ENCODE data around the gene UBE2U.

The UBE2U gene

DNA sequence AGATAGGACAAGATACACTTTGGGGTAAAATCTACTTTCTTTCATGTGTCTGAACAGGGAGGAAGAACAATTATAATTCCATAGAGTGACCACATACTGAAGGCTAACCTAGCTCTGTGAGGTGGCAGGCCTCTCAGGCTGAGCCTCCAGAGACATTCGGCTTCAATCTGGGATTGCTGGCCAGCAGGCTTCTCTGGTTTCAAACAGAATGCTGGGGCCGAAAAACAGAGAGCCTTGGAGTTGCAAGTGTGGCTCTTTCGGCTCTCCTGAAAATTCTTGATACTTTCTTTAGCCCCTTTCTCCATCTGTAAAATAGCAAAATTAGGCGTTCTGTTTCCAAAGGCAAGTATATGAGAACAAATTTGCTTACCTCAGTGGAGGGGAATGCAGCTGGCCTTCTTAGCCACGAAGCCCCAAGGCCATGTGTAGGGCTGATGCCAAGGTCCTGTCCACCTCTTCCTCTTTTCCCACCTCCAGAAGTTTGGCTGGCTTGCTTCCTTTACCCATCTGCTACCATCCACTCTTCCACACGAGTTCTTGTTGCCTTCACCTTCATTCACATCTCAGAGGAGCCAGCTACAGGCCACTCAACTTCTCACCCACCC, 30.0 kb upstream of the UBE2U start:
- Histone ChIP-seq H3K4me3 (ENCODE audit: low read depth, low read length) (no peak overlapping the region), H3K9ac (ENCODE audit: low read depth, low read length) (no peak overlapping the region), H3K4me1 (ENCODE audit: control insufficient read depth, insufficient read depth, low read length) (no peaks in the 10 kb centered on the region), H3K27me3 (ENCODE audit: control insufficient read depth, insufficient read depth, low read length) (no peaks in the 10 kb centered on the region), H3K36me3 (ENCODE audit: control insufficient read depth, insufficient read depth, low read length) (peaks cover 12% of the 10 kb centered on the region), H3K9me3 (ENCODE audit: control insufficient read depth, insufficient read depth, low read length) (no peaks in the 10 kb centered on the region)

DNA sequence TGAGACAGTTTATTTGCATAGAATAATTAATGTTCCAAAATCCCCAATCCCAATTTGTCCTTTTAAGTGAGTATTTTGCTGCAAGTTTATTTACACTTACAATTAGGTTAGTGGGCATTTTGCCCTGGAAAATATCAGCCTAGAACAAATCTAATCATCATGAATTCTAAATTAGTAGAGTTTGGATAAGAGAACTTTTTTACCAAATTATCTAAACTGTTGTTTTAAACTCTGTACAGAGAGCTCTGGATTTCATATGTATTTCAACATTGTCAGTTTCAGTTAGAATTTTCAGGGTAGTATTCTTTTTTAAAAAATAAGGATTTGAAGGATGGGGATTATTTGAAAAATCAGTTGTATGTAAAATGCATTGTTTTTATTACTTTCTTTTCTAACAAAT, 27.8 kb upstream of the UBE2U start:
- H3K4me3 ChIP-seq (ENCODE audit: low read depth, low read length) = no peak overlapping the region
- no peaks in the 10 kb centered on the region for H3K9me3 ChIP-seq (ENCODE audit: control insufficient read depth, insufficient read depth, low read length)
- peaks cover 6% of the 10 kb centered on the region for H3K36me3 ChIP-seq (ENCODE audit: control insufficient read depth, insufficient read depth, low read length)
- H3K27me3 ChIP-seq (ENCODE audit: control insufficient read depth, insufficient read depth, low read length) = no peaks in the 10 kb centered on the region
- no peaks in the 10 kb centered on the region for H3K4me1 ChIP-seq (ENCODE audit: control insufficient read depth, insufficient read depth, low read length)
- no peak overlapping the region for H3K9ac ChIP-seq (ENCODE audit: low read depth, low read length)

DNA sequence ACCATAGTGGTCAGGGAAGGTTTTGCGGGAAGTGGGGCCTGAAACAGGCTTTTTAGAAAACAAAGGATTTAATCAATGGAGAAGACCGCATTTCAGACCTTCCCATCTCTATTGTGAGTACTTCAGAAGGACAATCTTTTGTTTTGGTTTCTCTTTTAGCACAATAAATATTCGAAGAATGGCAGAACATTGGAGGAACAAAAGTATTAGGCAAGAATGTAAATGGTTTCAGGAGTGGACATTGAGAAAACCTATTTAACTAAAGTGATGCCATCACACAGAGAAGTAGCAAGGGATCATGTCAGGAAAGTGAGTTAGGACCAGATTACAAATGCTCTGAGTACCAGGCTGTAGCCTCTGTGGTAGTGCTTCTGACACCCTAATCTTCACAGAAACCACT, 26.8 kb upstream of the UBE2U start:
- H3K27me3 ChIP-seq (ENCODE audit: control insufficient read depth, insufficient read depth, low read length) = no peaks in the 10 kb centered on the region
- no peaks in the 10 kb centered on the region for H3K4me1 ChIP-seq (ENCODE audit: control insufficient read depth, insufficient read depth, low read length)
- no peak overlapping the region for H3K4me3 ChIP-seq (ENCODE audit: low read depth, low read length)
- peaks cover 6% of the 10 kb centered on the region for H3K36me3 ChIP-seq (ENCODE audit: control insufficient read depth, insufficient read depth, low read length)
- no peak overlapping the region for H3K9ac ChIP-seq (ENCODE audit: low read depth, low read length)
- H3K9me3 ChIP-seq (ENCODE audit: control insufficient read depth, insufficient read depth, low read length) = no peaks in the 10 kb centered on the region

DNA sequence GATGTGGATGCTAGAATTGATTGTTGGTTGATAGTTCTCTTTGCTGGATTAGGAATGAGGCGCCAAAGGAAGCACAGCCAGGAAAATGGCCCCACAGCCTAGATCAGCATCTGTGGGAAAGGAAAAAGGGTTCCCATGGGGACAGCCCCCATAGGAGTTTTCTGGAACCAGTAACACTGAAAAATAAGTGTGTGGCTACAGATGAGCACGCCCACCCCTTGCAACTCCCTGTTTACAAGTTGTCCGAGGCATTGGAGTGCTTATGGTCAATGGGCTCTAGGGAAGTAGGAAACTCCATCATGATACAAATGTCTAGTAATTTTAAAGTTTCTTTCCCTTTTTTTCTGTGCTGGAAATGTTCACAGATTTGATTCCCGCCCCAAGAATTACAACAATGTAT, 23.8 kb upstream of the UBE2U start:
- no peaks in the 10 kb centered on the region for H3K27me3 ChIP-seq (ENCODE audit: control insufficient read depth, insufficient read depth, low read length)
- H3K4me3 ChIP-seq (ENCODE audit: low read depth, low read length) = no peak overlapping the region
- no peaks in the 10 kb centered on the region for H3K9me3 ChIP-seq (ENCODE audit: control insufficient read depth, insufficient read depth, low read length)
- no peak overlapping the region for H3K9ac ChIP-seq (ENCODE audit: low read depth, low read length)
- no peaks in the 10 kb centered on the region for H3K4me1 ChIP-seq (ENCODE audit: control insufficient read depth, insufficient read depth, low read length)
- peaks cover 6% of the 10 kb centered on the region for H3K36me3 ChIP-seq (ENCODE audit: control insufficient read depth, insufficient read depth, low read length)

DNA sequence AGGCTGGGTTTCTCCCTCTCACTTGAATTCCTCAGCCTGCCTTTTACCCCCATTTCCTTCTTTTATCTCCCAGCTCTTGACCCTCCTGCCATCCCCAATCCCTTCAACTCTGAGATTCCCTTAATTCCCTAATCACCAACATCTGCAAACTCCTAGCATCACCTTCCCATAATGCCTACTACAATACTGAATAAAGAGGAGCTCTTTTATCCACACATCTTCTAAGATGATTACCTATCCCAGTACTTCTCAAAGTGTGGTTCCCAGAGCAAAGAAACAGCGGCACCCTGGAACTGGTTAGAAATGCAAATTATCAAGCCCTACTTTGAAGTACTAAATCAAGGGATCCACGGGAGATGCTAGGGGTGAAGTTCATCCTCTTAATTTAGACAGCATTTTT, 21.2 kb upstream of the UBE2U start:
- Histone ChIP-seq H3K27me3 (ENCODE audit: control insufficient read depth, insufficient read depth, low read length) (no peaks in the 10 kb centered on the region), H3K9ac (ENCODE audit: low read depth, low read length) (no peak overlapping the region), H3K36me3 (ENCODE audit: control insufficient read depth, insufficient read depth, low read length) (peaks cover 6% of the 10 kb centered on the region), H3K4me3 (ENCODE audit: low read depth, low read length) (no peak overlapping the region), H3K4me1 (ENCODE audit: control insufficient read depth, insufficient read depth, low read length) (no peaks in the 10 kb centered on the region), H3K9me3 (ENCODE audit: control insufficient read depth, insufficient read depth, low read length) (no peaks in the 10 kb centered on the region)

DNA sequence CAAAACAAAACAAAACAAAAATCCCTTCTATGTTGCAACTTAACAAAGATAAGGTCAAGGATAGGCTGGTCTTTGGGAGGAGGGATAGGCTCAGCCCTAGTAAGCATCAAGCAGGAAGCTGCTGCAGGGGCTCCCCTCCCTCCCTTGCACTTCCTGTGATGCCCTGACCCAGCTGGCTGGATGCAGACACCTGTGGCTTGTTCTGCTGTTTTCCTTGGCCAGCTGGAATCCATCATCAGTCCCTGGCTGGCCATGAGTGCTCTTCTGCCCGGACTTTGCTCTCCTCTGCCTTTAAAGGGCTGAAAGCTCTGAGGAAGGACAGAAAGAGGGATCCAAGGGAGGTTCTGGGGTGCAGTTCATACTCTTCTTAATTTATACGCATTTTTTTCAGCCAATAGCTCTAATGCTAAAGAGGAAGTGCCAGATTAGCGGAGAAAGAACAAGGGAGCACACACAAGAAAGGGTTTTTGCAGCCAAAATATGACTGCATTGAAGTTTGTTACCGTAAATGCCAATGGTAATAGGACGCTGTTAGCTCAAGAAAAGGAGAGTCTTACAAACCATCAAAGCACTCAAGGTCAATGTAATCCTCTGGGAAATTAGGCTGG, 19.9 kb upstream of the UBE2U start:
- Histone ChIP-seq H3K9me3 (ENCODE audit: control insufficient read depth, insufficient read depth, low read length) (no peaks in the 10 kb centered on the region), H3K4me3 (ENCODE audit: low read depth, low read length) (no peak overlapping the region), H3K27me3 (ENCODE audit: control insufficient read depth, insufficient read depth, low read length) (no peaks in the 10 kb centered on the region), H3K9ac (ENCODE audit: low read depth, low read length) (no peak overlapping the region), H3K36me3 (ENCODE audit: control insufficient read depth, insufficient read depth, low read length) (peaks cover under 1% of the 10 kb centered on the region), H3K4me1 (ENCODE audit: control insufficient read depth, insufficient read depth, low read length) (no peaks in the 10 kb centered on the region)

DNA sequence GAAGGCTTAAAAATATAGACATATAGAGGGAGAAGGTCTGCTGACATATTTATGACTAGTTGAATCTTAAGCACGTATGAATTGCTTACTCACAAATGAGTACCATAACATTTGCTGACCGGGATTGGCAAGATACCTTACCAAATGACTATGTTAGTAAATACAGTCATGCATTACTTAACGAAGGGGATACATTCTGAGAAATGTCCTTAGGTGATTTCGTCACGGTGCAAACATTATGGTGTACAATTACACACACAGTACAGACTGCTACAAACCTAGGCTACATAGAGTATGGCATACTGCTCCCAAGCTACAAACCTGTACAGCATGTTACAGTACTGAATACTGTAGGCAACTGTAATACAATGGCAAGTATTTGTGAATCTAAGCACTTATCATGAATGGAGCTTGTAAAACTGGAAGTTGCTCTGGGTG, 19.4 kb upstream of the UBE2U start:
- Histone ChIP-seq H3K27me3 (ENCODE audit: control insufficient read depth, insufficient read depth, low read length) (no peaks in the 10 kb centered on the region), H3K9ac (ENCODE audit: low read depth, low read length) (no peak overlapping the region)

DNA sequence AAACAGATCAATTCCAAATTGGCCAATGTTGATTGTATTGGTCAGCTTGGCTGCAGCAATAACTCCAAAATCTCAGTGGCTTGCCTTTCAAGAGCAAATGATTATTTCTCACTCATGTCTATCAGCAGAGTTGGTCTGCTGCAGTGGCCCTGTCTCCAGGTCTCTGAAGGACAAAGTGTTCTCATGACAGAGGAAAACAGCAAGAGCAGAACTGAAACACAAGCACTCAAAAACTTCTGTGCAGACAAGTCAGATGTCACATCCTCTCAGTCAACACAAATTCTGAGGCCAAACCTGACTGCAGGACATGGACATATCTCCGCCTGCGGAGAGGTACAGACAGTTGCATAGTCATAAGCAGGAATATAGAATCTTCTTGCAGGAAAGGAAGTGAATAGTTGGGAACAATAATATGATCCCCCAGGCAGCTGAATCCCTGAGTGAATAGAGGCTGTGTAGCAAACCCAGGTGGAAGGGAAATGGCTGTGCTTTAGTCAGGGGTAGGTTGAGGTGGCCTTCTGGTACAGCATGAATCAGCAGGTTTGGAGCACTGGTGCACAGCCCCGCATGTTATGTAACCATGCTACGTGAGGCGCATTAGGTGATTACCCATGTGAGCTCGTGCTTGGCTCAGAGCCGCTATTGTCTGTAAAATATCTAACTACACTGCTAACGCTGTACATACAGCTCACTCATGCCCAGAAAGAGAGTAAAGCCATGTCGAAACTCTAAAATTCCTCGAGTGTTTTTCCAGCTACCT, 17.1 kb upstream of the UBE2U start:
- H3K4me3 ChIP-seq (ENCODE audit: low read depth, low read length) = no peak overlapping the region
- H3K9ac ChIP-seq (ENCODE audit: low read depth, low read length) = no peak overlapping the region
- H3K27me3 ChIP-seq (ENCODE audit: control insufficient read depth, insufficient read depth, low read length) = no peaks in the 10 kb centered on the region
- H3K36me3 ChIP-seq (ENCODE audit: control insufficient read depth, insufficient read depth, low read length) = no peaks in the 10 kb centered on the region
- H3K9me3 ChIP-seq (ENCODE audit: control insufficient read depth, insufficient read depth, low read length) = no peaks in the 10 kb centered on the region
- no peaks in the 10 kb centered on the region for H3K4me1 ChIP-seq (ENCODE audit: control insufficient read depth, insufficient read depth, low read length)

More for the DNA sequence above, 19.4 kb upstream of the UBE2U start:
- Histone ChIP-seq H3K36me3 (ENCODE audit: control insufficient read depth, insufficient read depth, low read length) (no peaks in the 10 kb centered on the region), H3K4me3 (ENCODE audit: low read depth, low read length) (no peak overlapping the region), H3K4me1 (ENCODE audit: control insufficient read depth, insufficient read depth, low read length) (no peaks in the 10 kb centered on the region), H3K9me3 (ENCODE audit: control insufficient read depth, insufficient read depth, low read length) (no peaks in the 10 kb centered on the region)

DNA sequence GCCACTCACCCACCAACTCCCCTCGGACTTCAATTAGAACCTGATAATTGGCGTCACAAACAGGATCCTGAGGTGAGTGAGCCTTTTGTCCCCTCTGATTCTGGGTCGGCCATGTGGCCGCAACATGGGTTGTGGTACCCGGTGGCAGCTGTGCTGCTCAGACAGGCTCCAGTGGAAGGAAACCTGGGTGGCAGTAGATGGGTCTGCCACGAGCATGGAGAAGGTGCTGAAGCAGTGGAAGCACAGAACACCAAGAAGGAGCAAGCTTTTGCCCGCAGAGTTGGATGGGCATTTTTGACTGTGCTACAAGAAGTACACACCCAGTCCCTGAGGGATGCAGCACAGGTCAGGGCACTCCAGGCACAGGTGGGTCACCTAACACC, 16.5 kb upstream of the UBE2U start:
- no peaks in the 10 kb centered on the region for H3K4me1 ChIP-seq (ENCODE audit: control insufficient read depth, insufficient read depth, low read length)
- no peaks in the 10 kb centered on the region for H3K36me3 ChIP-seq (ENCODE audit: control insufficient read depth, insufficient read depth, low read length)
- H3K4me3 ChIP-seq (ENCODE audit: low read depth, low read length) = no peak overlapping the region
- H3K9ac ChIP-seq (ENCODE audit: low read depth, low read length) = no peak overlapping the region
- H3K9me3 ChIP-seq (ENCODE audit: control insufficient read depth, insufficient read depth, low read length) = no peaks in the 10 kb centered on the region
- H3K27me3 ChIP-seq (ENCODE audit: control insufficient read depth, insufficient read depth, low read length) = no peaks in the 10 kb centered on the region

DNA sequence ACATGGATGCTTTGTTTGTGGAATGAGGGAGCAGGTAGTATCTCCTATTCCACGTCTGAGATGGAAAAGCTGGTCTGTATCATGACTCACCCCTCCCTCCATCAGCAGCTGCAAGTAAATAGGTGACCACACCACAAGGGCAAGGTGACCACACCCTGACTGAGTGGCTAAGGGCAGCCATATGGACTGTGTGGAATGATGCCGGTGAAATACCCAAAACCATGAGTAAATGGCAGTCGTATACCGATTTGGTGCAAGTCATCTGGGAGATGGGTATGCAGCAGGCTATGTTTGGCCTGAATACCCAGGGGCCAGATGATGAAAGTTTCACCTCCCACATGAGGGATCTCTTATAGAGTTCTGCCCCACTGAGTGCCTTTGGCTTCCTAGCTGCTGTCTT, 15.8 kb upstream of the UBE2U start:
- H3K4me1 ChIP-seq (ENCODE audit: control insufficient read depth, insufficient read depth, low read length) = no peaks in the 10 kb centered on the region
- H3K9ac ChIP-seq (ENCODE audit: low read depth, low read length) = no peak overlapping the region
- no peak overlapping the region for H3K4me3 ChIP-seq (ENCODE audit: low read depth, low read length)
- H3K9me3 ChIP-seq (ENCODE audit: control insufficient read depth, insufficient read depth, low read length) = no peaks in the 10 kb centered on the region
- no peaks in the 10 kb centered on the region for H3K36me3 ChIP-seq (ENCODE audit: control insufficient read depth, insufficient read depth, low read length)
- H3K27me3 ChIP-seq (ENCODE audit: control insufficient read depth, insufficient read depth, low read length) = no peaks in the 10 kb centered on the region

DNA sequence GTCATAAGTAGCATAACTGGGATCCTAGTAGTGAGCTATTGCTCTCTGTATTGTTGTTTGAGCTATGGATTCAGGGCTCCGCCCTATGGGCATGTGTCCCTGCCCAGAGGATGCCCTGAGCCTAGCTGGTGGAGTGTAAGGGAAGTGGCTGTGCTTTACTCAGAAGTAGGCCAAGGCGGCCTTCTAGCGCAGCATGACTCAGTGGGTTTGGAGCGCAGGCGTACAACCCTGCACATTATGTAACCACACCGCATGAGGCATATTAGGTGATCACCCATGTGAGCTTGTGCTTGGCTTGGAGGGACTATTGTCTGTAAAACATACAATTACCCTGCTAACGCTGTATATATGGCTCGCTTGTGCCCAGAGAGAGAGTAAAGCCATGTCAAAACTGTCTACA, 11.1 kb upstream of the UBE2U start:
- H3K36me3 ChIP-seq (ENCODE audit: control insufficient read depth, insufficient read depth, low read length) = no peaks in the 10 kb centered on the region
- no peaks in the 10 kb centered on the region for H3K9me3 ChIP-seq (ENCODE audit: control insufficient read depth, insufficient read depth, low read length)
- H3K27me3 ChIP-seq (ENCODE audit: control insufficient read depth, insufficient read depth, low read length) = no peaks in the 10 kb centered on the region
- H3K4me3 ChIP-seq (ENCODE audit: low read depth, low read length) = no peak overlapping the region
- no peak overlapping the region for H3K9ac ChIP-seq (ENCODE audit: low read depth, low read length)
- H3K4me1 ChIP-seq (ENCODE audit: control insufficient read depth, insufficient read depth, low read length) = no peaks in the 10 kb centered on the region
